ENCODE data around the gene RRP1.

- TF ChIP-seq EZH2 (IDR thresholded peaks at IDR 0.05) (no peak), POLR2AphosphoS5 (IDR thresholded peaks at IDR 0.05; ENCODE audit: borderline replicate concordance, low read depth, low read length) (no peak)
These were observed 3.9 kb downstream of the RRP1 start for GRCh38 chr21:43793243-43793642.

Measured in SK-N-MC (cell line).